GM11168 (cell line): ENCODE data around the gene TMEM140.
"Not testable (repeated sequence)": the region's sequence is repeated elsewhere in the genome, so short reads cannot be mapped to it uniquely, and the experiment has no call there.

Experiments
- in situ Hi-C: fragments of 300-500 bp; cut with MboI; formaldehyde crosslinking; loops from one replicate; pipeline ENCODE4 v1.12.0; 2022; ENCODE audit warnings: low sequenced_read_pairs; ENCODE audit not compliant: unreplicated experiment

TMEM140 gene

DNA sequence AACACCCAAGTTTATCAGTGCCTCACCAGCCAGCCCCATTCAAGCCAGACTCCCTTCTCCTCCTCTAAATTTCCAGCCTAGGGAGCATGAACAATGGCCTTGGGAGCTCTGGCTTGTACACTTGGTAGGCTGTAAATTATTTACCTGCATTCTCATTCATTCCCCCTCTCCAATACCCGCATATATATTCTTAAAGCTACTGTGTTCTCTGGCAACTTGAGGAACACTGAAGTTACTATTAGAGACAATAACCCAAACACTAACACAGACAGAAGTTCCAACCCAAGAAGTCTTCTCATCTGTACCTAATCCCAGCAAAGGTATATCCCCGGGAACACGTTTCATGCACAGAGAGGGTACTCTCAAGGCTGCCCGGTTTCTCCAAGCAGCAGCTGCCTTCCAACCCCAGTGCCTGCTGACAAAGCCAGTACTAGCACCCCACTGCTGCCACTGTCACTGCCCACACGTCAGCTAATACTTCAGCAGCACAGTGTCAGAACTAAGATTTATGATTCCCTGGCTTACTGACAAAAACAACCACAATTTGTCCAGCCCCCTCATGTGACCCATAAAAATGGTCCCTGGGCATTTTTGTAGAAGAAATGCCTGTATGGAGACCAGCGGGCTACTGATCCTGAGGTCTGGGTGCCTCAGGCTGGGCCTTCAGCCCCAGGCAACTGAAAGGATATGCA is 60.4 kb downstream of the TMEM140 start:
- in situ Hi-C loops, result no loop called here

DNA sequence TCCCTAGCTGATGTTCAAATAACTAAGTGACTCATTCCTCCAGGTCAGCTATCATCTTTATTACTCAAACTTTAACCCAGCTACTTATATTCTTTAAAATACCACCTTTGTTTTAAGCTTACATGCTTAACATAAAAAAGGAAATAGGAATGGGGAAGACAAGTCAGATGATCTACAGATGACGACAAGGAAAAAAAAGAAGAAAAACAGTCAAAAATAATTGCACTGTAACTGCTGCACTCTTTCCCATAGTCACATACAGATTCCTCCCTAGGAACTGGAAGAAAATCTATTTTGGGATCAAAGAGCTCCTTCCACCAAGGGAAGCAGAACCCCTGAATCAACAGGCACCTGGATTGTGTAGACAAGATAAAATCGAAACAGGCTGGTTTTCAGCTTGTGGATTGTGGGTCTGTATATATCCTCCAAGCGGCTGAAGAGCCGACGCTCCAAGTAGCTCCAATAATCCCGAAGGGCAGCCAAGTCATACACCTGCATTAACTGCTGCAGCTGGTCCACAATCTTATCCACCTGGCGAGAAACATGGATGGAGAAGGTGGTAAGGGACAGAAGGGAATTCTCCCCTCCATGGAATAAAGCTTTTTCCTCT is 61.5 kb downstream of the TMEM140 start:
- in situ Hi-C loops, result no loop called here

DNA sequence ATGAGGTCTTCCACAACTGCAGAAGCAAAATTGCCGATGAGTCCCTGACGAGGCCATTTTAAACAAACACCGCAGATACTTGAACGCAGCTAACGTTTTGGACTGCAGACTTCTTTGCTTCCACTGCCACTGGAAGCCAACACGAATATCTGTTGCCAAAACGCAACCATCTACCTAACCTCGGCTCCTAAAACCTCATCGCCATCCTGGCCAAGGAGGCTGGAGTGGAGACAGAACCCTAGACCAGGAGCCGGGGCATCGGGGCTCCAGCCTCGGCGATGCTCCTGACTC is 63.0 kb downstream of the TMEM140 start:
- in situ Hi-C loops, result no loop called here

DNA sequence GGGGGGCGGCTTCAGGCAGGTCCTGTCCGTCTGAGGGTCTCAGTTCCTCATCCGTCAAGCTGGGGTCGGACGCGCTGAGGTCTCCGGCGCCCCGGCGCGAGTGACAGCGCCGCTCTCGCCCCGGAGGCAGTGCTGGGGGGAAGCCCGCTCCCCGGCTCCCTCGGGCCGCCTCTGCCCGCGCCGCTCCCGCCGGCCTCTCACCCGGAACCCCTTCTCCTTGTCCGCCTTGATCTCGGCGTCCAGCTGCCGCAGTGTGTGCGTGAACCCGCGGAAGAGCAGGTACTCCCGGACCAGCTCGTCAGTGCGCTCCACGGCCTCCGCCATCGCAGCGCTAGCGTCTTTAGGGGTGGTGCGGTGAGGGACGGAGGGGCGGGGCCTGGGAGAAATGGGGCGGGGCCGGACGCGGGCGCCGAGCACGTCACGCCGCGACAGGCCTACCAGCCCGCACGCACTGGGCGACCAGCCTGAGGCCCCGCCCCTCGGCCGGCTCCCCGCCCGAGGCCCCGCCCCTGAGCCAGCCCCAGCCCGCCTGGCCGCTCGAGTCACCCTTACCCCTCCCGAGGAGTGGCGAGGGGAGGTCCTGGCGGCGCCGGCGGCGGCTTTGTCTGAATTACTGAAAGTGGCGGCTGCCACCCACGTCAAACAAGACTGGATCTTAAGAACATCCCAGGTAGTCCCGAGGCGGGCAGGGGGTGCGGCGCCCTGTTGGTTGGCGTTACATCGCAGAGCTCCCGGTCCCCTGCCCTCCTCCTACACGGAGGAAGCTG is 63.5 kb downstream of the TMEM140 start, which contains the start of gene WDR91:
TSS of gene WDR91 (minus strand) at position 348 of the 767 bp plus-strand sequence. CDS start at position 324, 24 bp downstream.
- in situ Hi-C loops, result no loop called here

DNA sequence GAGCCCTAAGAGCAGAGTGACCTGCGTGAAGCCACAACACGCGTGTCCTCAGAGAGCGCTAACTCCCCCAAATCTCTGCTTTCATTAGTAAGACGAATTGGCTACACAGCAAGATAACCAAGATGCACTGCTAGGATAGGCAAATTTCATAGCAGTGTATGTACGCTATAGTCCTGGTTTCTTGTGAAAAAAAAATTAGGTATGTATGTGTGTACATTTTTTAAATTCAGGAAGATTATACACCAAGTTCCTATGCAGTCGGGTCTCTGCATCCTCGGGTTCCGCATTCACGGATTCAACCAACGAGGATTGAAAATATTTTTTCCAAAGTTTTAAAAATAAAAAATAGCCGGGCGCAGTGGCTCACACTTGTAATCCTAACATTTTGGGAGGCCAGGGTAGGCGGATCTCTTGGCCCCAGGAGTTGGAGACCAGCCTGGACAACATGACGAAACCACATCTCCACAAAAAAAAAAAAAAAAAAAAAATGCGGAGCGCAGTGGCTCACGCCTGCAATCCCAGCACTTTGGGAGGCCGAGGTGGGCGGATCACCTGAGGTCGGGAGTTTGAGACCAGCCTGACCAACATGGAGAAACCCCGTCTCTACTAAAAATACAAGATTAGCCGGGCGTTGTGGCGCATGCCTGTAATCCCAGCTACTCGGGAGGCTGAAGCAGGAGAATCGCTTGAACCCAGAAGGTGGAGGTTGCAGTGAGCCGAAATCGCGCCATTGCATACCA is 64.2 kb downstream of the TMEM140 start:
- in situ Hi-C loops, result not testable (repeated sequence)

DNA sequence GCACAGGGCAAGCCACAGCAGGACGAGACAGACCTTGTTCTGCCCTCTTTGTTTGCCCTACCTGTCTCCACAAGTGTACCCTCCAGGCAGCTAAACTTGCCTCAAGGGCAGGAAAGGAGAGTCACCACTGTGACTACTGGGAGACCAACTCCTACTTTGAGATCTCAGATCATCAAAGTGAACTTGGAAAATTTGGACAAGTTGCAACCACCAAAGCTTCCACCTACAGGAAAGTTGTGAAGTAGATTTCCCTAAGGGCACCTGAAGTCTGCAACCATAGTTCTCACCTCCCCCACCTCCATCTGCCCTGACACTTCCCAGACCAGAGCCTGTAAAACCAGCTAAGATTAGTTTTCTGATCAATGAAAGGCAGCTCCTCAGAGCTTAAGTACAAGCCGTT is 66.0 kb downstream of the TMEM140 start:
- in situ Hi-C loops, result no loop called here

DNA sequence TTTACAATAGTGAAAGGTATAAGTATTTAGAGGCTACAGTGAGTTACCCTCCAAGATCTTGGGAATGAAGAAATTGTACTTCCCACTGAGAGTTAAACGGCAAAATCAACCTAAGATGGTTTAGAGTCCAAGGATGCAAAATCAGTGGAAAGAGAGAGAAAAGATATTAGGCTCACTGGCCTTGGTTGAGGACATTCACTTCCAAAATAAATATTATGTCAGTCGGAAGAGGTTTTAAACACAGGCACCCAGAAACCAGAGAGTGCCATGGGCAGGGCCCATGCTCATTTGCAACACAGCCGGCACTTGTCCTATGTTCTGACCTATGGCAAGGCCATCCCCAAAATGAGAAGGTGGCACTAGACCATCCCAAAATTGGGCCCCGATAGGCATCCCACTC is 67.3 kb downstream of the TMEM140 start:
- in situ Hi-C loops, result no loop called here

DNA sequence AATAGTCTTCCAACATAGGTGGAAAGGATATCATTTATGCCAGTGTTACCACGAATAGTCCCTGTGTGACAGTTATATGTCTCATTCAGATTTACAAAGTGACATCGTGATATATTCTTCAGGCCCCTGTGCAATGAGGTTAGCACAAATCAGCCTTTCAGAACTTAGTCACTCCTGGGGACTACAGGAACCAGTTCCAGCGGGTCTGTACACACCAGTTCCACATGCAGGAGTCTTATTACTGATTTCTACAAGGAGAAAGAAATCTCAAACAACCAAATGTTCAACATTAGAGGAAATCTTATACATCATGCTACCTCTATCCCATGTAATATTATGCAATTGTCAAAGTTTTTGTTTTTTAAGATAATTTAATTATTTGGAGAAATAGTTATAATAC is 67.8 kb downstream of the TMEM140 start:
- in situ Hi-C loops, result no loop called here
